Sigmoid colon (tissue), 7 donors: ENCODE measurements around the gene CCL4. TPM values are rescaled to one million over a fixed set of nuclear protein-coding genes. Genes with fewer than 3 reads are reported as not detected.

ENCODE experiments used
- DNase-seq: peaks from one replicate; pipeline ENCODE4 v3.0.0-alpha.2; 2019
- H3K27ac ChIP-seq, 4 donors: fragments of 200-600 bp; sonication (generic); one replicate each; pipeline ENCODE4 v1.5.1; 2016 to 2019; ENCODE audit warnings: mild to moderate bottlenecking in 1 of 4
- H3K27me3 ChIP-seq, 3 donors: fragments of 200-600 bp; sonication (generic); one replicate each; pipeline ENCODE4 v1.5.1; 2019; ENCODE audit warnings: mild to moderate bottlenecking in 1 of 3
- H3K36me3 ChIP-seq, 4 donors: fragments of 200-600 bp; sonication (generic); one replicate each; pipeline ENCODE4 v1.5.1; 2016 to 2019
- H3K4me1 ChIP-seq, 4 donors: fragments of 200-600 bp; sonication (generic); one replicate each; pipeline ENCODE4 v1.5.1; 2017 to 2019
- H3K4me3 ChIP-seq, 4 donors: fragments of 200-600 bp; sonication (generic); one replicate each; pipeline ENCODE4 v1.5.1; 2017 to 2019; ENCODE audit warnings: mild to moderate bottlenecking in 2 of 4, moderate library complexity in 1 of 4
- H3K9me3 ChIP-seq, 4 donors: fragments of 200-600 bp in 3 of 4; sonication (generic) in 3 of 4; one replicate each; pipeline versions ENCODE4 v1.5.1 to v1.6.1; 2013 to 2019
- CTCF ChIP-seq, 4 experiments: fragments of 450-650 bp in 3 of 4; fragments of 200-600 bp in 1 of 4; IDR thresholded peaks; one replicate each; pipeline ENCODE4 v1.5.1; 2016 to 2019; ENCODE audit warnings: antibody characterized with exemption in 4 of 4, mild to moderate bottlenecking in 3 of 4, moderate library complexity in 2 of 4
- EP300 ChIP-seq, 4 donors: sonication (generic); formaldehyde crosslinking; IDR thresholded peaks; one replicate each; pipeline ENCODE4 v1.6.1; 2017; ENCODE audit warnings: antibody characterized with exemption in 4 of 4
- POLR2A ChIP-seq, 2 donors: fragments of 450-650 bp; IDR thresholded peaks; one replicate each; pipeline ENCODE4 v1.6.1; 2016; ENCODE audit warnings: antibody characterized with exemption in 2 of 2, mild to moderate bottlenecking in 2 of 2, moderate library complexity in 2 of 2
- POLR2AphosphoS5 ChIP-seq, 4 donors: sonication (generic); formaldehyde crosslinking; IDR thresholded peaks; one replicate each; pipeline ENCODE4 v1.6.1; 2017; ENCODE audit warnings: antibody characterized with exemption in 4 of 4
- WGBS, 2 donors: extraction: QIAGEN DNeasy Blood & Tissue Kit; methylation state at CpG; one replicate each; pipeline ENCODE4 v1.1.7; 2013; 5-methylcytosine and 5-hydroxymethylcytosine counted together
- intact Hi-C: fragments of 100-400 bp; cut with DNase I; formaldehyde crosslinking; loops from one replicate; pipeline ENCODE4 v1.15.1; 2023
- polyA plus RNA-seq, 3 donors: library from polyadenylated mRNA; stranded (reverse); fragments of 200-250 nt; gene quantifications; one replicate each; pipeline ENCODE4 v1.2.3, GENCODE V29; 2013
- total RNA-seq, 4 donors: library from RNA; depleted of rRNA; stranded (reverse); fragments of >200 nt; gene quantifications; one replicate each; pipeline ENCODE4 v1.1.0, GENCODE V29; 2016
- donor health status: healthy with polysubstance abuse.
- donor health status: Bipolar disorder and iron deficiency.
- donor health status: healthy.

The CCL4 gene
- total and polyA plus RNA-seq, 7 donors, result 0.16 to 12.7 (median 3.0) TPM; not detected in 1

- DNase-seq, result no peak
- H3K9me3 ChIP-seq, result no peaks in the 10 kb centered on the region
- intact Hi-C loops, result no loop called here
These were observed 38.6 kb downstream of the CCL4 start for GRCh38 chr17:36142235-36142634.

GRCh38 chr17:36142806-36143205 lies 39.2 kb downstream of the CCL4 start:
- no peaks in the 10 kb centered on the region for H3K36me3 ChIP-seq
- no peak overlapping the region for H3K4me3 ChIP-seq
- 45 to 85% methylated on average over 8 of the region's 8 CpGs for WGBS, 2 donors
- no peaks in the 10 kb centered on the region for H3K4me1 ChIP-seq
- TF ChIP-seq CTCF (IDR thresholded peaks at IDR 0.05), result no peak
- no peak for TF ChIP-seq POLR2A (IDR thresholded peaks at IDR 0.05)
- TF ChIP-seq POLR2AphosphoS5 (IDR thresholded peaks at IDR 0.05), result no peak
- TF ChIP-seq EP300 (IDR thresholded peaks at IDR 0.05), result no peak
- no peaks in the 10 kb centered on the region for H3K9me3 ChIP-seq
- no peak overlapping the region for H3K27ac ChIP-seq
- peaks cover 0 to 15% (median 0%) of the 10 kb centered on the region in 3 donors for H3K27me3 ChIP-seq
- intact Hi-C loops, result no loop called here
- no peak for DNase-seq

More at GRCh38 chr17:36142235-36142634, 38.6 kb downstream of the CCL4 start:
- peaks cover 0 to 16% (median 0%) of the 10 kb centered on the region in 3 donors for H3K27me3 ChIP-seq
- no peak for TF ChIP-seq POLR2AphosphoS5 (IDR thresholded peaks at IDR 0.05)
- no peak for TF ChIP-seq POLR2A (IDR thresholded peaks at IDR 0.05)
- no peak for TF ChIP-seq EP300 (IDR thresholded peaks at IDR 0.05)
- TF ChIP-seq CTCF (IDR thresholded peaks at IDR 0.05), result no peak
- H3K4me3 ChIP-seq, result no peak overlapping the region
- no peak overlapping the region for H3K27ac ChIP-seq
- no peaks in the 10 kb centered on the region for H3K4me1 ChIP-seq
- H3K36me3 ChIP-seq, result no peaks in the 10 kb centered on the region

GRCh38 chr17:36144014-36144413 lies 40.4 kb downstream of the CCL4 start:
- intact Hi-C loops, result no loop called here
- 96 to 99% methylated on average over 2 of the region's 2 CpGs for WGBS, 2 donors

GRCh38 chr17:36144981-36145729 lies 41.5 kb downstream of the CCL4 start:
- Histone ChIP-seq H3K4me3 (no peak overlapping the region), H3K36me3 (no peaks in the 10 kb centered on the region), H3K27ac (no peak overlapping the region), H3K27me3 (no peaks in the 10 kb centered on the region), H3K9me3 (no peaks in the 10 kb centered on the region), H3K4me1 (peaks cover 0 to 12% (median 7%) of the 10 kb centered on the region in 4 donors)
- no peak for DNase-seq
- 31 to 75% methylated on average over 5 of the region's 5 CpGs for WGBS, 2 donors
- no peak for TF ChIP-seq POLR2AphosphoS5 (IDR thresholded peaks at IDR 0.05)
- no peak for TF ChIP-seq EP300 (IDR thresholded peaks at IDR 0.05)
- TF ChIP-seq CTCF (IDR thresholded peaks at IDR 0.05), result no peak
- no peak for TF ChIP-seq POLR2A (IDR thresholded peaks at IDR 0.05)
- intact Hi-C loops, result no loop called here

More at GRCh38 chr17:36144014-36144413, 40.4 kb downstream of the CCL4 start:
- Histone ChIP-seq H3K4me3 (no peak overlapping the region), H3K4me1 (peaks cover 0 to 3% (median under 1%) of the 10 kb centered on the region in 4 donors), H3K36me3 (no peaks in the 10 kb centered on the region), H3K27ac (no peak overlapping the region), H3K27me3 (peaks cover 0 to 4% (median 0%) of the 10 kb centered on the region in 3 donors), H3K9me3 (no peaks in the 10 kb centered on the region)
- TF ChIP-seq POLR2A (IDR thresholded peaks at IDR 0.05), result no peak
- no peak for TF ChIP-seq CTCF (IDR thresholded peaks at IDR 0.05)
- no peak for TF ChIP-seq POLR2AphosphoS5 (IDR thresholded peaks at IDR 0.05)
- TF ChIP-seq EP300 (IDR thresholded peaks at IDR 0.05), result no peak
- no peak for DNase-seq
